H1 (cell line): ENCODE results near the gene SYNDIG1. TPM values are rescaled to one million over a fixed set of nuclear protein-coding genes. Genes with fewer than 3 reads are reported as not detected.

ENCODE experiments used
- CBX5 ChIP-seq: fragments of 300-800, 300-1000 bp; sonication (generic); IDR thresholded peaks from 2 replicates; pipeline ENCODE4 v1.7.1; 2016; ENCODE audit warnings: antibody characterized with exemption, low read length, low read depth
- polyA plus RNA-seq, 7 experiments: library from polyadenylated mRNA; depleted of rRNA in 3 of 7; stranded (reverse) in 5 of 7; unstranded in 2 of 7; fragments of >200 nt in 5 of 7; fragments of 200-250 nt in 2 of 7; gene quantifications; 1 replicate in 5 of 7; 2 replicates in 1 of 7; 4 replicates in 1 of 7; pipeline versions ENCODE4 v1.2.1 to v1.2.3, GENCODE V29; 2011 to 2013; ENCODE audit warnings: missing spikeins in 2 of 7, mixed read lengths in 2 of 7
- total RNA-seq: library from RNA; stranded (reverse); fragmentation: NEBNext Ultra II Directional; extraction: Animal tissue kit (Norgen Biotek cat#: 25700); gene quantifications from 2 replicates; pipeline ENCODE4 v1.2.1, GENCODE V29; 2021

The SYNDIG1 gene
- total and polyA plus RNA-seq, 2 of the 8 experiments (the other 6 are each of a cell fraction or from before 2014, with no cell fraction given), result 6.5 to 7.8 TPM

- no peak for TF ChIP-seq CBX5
These were observed 178.3 kb downstream of the SYNDIG1 start (continued) for GRCh38 chr20:24647713-24648112.
